IPS DF 4.7 (cell line): ENCODE data around the gene TMEM26.

Source experiments
- DNase-seq: peaks from one replicate; pipeline ENCODE4 v3.0.0-alpha.2; 2013; ENCODE audit warnings: low spot score; ENCODE audit errors: extremely low read depth

TMEM26 gene

GRCh38 chr10:61460835-61461234 lies 7.7 kb upstream of the TMEM26 start:
- DNase-seq = no peak

DNA sequence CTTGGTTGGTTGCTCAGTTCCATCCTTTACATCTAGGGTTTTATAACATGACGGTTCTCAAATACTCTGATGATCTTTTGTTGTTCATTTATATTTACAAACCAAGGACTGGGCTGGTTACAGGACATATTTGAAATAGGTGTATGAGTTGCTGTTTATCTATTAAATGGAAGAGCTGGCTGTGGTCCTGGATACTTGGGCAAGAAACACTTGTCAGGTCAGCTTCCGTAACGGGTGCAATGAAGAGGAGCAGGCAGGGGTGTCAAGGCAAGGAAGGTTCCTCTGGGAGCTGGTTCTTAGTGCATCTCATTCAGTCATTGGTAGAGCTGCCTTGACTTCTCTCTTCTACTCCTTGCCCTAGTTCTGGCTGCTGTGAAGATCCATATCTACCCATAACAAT lies 4.8 kb upstream of the TMEM26 start:
- DNase-seq = no peak

GRCh38 chr10:61456095-61456789 lies 3.1 kb upstream of the TMEM26 start:
- no peak for DNase-seq

DNA sequence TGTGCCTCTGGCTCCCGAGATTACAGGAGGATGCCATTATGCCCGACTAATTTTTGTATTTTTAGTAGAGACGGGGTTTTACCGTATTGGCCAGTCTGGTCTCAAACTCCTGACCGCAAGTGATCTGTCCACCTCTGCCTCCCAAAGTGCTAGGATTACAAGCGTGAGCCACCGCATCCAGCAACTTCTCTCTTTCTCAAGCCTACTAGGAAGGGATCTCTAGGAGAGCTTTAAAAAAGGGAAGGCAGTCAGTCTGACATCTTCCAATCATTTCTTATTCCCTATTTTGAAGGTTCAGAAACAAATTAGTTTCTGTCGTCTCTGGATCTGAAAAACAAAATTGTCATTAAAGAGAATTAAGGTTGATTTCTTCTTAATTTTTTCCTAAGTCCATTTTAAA lies 2.5 kb upstream of the TMEM26 start:
- no peak for DNase-seq

- DNase-seq = no peak
Measured at GRCh38 chr10:61454541-61454940, 1.4 kb upstream of the TMEM26 start.

GRCh38 chr10:61452151-61452651 lies 980 bp downstream of the TMEM26 start:
- no peak for DNase-seq

- DNase-seq = no peak
Measured at GRCh38 chr10:61451357-61451756, 1.8 kb downstream of the TMEM26 start.

GRCh38 chr10:61448841-61449600 lies 4.2 kb downstream of the TMEM26 start:
- no peak for DNase-seq

- no peak for DNase-seq
Measured at GRCh38 chr10:61448091-61448490, 5.1 kb downstream of the TMEM26 start.

DNA sequence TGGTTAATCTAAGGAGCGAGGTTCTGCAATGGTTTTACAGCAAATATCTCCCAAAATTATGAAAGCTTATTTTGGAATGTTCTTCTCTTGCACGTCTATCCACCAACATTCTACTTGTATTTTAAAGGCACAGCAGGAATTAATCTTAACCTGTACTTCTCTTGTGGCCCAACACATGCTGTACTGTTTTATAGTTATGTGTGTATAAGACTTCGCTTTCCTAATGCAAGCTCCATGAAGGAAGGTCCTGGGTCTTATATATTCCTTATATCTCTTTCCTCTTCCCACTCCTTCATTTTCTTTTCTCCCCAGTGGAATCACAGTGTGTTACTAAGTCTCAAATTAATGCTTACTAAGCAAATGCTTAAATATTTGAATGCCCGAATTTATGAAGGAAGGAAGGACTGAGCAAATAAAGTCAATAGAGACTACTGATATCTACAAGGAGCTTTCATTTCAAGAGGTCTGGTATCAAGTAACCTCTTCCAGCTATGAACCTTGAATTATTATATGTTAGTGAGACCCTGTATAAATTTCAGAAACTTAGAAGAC lies 14.0 kb downstream of the TMEM26 start:
- no peak for DNase-seq

- no peak for DNase-seq
Measured at GRCh38 chr10:61438141-61438988, 14.8 kb downstream of the TMEM26 start.

DNA sequence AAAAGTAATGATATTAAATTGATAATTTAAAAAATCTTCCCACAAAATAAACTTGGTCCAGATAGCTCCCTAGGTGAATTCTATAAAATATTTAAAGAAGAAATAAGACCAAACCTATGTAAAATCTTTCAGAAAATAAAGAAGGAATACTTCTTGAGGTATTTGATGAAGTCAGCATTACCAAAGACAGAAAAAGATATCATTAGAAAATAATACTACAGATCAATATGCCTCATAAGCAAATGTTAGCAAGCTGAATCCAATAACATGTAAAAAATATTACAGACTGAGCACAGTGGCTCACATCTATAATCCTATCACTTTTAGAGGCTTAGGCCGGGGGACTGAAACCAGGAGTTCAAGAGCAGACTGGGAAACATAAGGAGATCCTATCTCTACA lies 30.0 kb downstream of the TMEM26 start:
- DNase-seq = no peak

GRCh38 chr10:61417661-61418060 lies 35.5 kb downstream of the TMEM26 start:
- DNase-seq = no peak

DNA sequence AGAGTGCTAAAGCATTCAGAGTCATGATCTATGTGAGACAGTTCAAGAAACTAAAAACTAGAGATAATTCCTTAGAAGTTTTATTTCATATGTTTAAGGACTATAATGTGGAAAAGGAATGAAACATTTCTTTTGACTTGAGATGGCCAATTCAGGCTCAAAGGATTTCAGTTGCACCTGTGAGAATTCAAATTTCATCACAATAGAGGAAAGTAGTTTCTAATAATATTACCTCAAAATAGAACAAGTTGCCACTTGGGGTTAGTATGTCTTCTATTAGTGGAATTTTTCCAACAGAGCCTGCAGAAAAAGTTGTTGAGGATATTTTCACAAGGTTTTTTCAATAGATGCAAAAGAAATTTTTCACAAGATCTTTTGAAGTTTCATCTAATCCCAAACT lies 37.4 kb downstream of the TMEM26 start:
- no peak for DNase-seq

DNA sequence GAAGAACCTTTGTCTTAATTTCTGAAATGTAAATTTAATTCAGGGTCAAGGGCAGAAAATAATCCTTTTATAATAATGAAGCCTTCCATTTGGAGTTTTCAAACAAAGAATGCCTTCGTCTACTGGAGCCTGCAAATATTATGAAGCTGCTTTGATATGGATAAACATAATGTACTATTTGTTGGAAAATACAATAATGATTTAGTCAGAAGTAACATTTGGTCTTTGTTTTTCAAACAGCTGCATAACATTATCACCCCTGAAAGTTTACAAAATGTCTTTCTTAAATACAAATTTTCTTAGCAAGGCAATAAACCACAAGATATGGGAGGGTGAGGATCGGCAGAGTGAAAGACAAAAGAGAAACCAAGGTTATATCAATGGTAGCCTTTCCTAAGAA lies 41.5 kb downstream of the TMEM26 start:
- DNase-seq = no peak

GRCh38 chr10:61410353-61411070 lies 42.7 kb downstream of the TMEM26 start:
- no peak for DNase-seq

DNA sequence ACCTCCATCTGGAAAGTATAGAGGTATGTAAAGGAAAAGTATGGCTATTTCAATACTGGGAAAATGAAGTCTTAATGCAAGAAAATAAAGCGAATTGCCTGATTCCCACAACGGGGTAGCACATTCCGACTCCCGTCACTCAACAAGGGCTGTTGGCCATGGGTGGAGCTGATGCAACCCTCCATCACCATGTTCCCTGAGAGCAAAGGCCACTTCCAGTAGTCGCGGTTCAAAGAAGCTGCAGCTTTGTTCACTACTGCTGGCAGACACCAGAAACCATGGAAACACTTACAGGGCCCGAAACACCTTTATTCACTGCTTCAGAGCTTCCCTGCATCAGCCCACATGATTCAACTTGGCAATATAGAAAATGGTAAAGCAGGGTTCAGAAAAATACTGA lies 44.0 kb downstream of the TMEM26 start:
- DNase-seq = no peak

DNA sequence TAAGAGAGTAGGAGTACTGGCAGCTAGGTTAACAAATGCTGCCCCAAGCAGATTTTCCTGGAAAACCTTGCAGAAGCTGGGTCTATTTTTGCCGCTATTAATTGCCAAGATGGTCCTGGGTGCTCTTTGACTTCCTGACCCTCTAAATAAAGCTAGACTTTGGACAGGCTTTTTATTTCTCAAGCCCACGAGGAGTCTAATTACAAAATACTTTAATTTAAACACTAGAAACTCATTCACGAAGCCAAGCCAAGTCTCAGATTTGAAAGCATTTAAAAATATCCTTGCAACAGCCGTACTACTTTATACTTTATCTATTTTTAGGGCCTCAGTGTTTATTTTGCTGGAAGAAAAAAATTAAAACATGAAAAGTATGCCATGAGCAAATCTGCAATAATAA lies 45.1 kb downstream of the TMEM26 start:
- DNase-seq = no peak

DNA sequence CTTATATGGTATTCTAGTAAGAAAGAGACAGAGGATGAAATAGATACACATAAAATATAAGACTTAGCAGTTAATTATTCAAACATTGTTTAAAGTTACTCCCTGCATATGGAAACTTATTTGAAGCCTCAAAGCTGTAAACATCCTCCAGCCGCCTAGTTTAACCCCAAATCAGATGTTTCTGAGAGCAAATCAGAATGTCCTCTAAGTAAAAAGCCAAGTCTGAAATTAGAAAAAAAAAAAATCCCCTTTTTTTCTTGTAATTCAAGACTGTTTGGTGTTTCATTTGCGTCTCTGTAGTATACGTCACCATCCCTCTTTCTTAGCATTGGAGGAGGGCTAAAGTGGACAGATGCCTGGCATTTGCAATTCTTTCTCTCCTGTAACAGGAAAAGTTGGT lies 46.4 kb downstream of the TMEM26 start:
- no peak for DNase-seq

DNA sequence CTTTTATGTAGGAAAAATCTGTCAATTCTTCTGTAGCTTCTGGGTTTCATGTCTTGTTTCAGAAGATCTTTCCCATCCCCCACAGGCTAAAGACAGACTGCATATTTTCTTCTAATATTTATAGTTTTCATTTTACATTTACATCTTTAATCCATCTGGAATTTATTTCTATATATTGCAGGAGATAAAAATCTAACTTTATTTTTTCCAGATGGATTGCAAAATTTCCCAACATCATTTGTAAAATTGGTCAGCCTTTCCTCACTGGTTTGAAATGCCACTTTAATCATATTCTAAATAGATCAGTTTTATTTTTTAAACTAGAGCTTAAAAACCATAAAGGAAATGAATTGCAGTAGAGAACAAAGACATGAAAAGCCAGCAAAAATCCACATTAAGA lies 46.9 kb downstream of the TMEM26 start:
- DNase-seq = no peak

GRCh38 chr10:61404751-61405150 lies 48.4 kb downstream of the TMEM26 start:
- DNase-seq = no peak
